H1 (cell line): ENCODE results near the gene TRAF3. TPM values are rescaled to one million over a fixed set of nuclear protein-coding genes. Genes with fewer than 3 reads are reported as not detected.

ENCODE experiments used
- CTCF ChIA-PET: fragments of 300-600 bp; sonication (Branson Sonifier 250); formaldehyde crosslinking; loops from one replicate; lab custom pipeline; 2021; ENCODE audit not compliant: partially characterized antibody; lab: Charles Lee
- POLR2A ChIA-PET: fragments of 300-600 bp; sonication (Branson Sonifier 250); formaldehyde crosslinking; loops from one replicate; lab custom pipeline; 2021; ENCODE audit warnings: inconsistent platforms; ENCODE audit not compliant: partially characterized antibody; lab: Charles Lee
- DNase-seq, 2 experiments: peaks; one replicate each; pipeline versions ENCODE4 v3.0.0 to v3.0.0-alpha.2; 2010 to 2022; ENCODE audit warnings: low spot score in 2 of 2, low read depth in 1 of 2, mixed read lengths in 1 of 2
- FAIRE-seq: peaks from 2 replicates; lab custom pipeline; 2011; peaks lifted over from hg19 to GRCh38; lab: Jason Lieb, UNC
- H2AFZ ChIP-seq: 2 replicates; pipeline ENCODE4 v1.8.1; 2012; ENCODE audit warnings: low read length, inconsistent platforms
- H2AK5ac ChIP-seq: 2 replicates; pipeline ENCODE4 v1.6.1; 2013; ENCODE audit warnings: low read depth, low read length
- H2BK120ac ChIP-seq: replicated peaks from 2 replicates; pipeline ENCODE3; 2013; ENCODE audit warnings: low read depth, low read length, inconsistent platforms
- H2BK12ac ChIP-seq: 2 replicates; pipeline ENCODE4 v1.6.1; 2013; ENCODE audit warnings: low read depth, low read length
- H2BK15ac ChIP-seq: 2 replicates; pipeline ENCODE4 v1.6.1; 2013; ENCODE audit warnings: low read length
- H2BK20ac ChIP-seq: 2 replicates; pipeline ENCODE4 v1.6.1; 2013; ENCODE audit warnings: low read length
- H2BK5ac ChIP-seq: 2 replicates; pipeline ENCODE4 v1.6.1; 2013; ENCODE audit warnings: low read depth, low read length
- H3K14ac ChIP-seq: 2 replicates; pipeline ENCODE4 v1.6.1; 2013; ENCODE audit warnings: inconsistent platforms; ENCODE audit not compliant: insufficient read length
- H3K18ac ChIP-seq: 2 replicates; pipeline ENCODE4 v1.6.1; 2013; ENCODE audit warnings: low read length; ENCODE audit errors: extremely low read depth
- H3K23ac ChIP-seq: 2 replicates; pipeline ENCODE4 v1.6.1; 2013; ENCODE audit warnings: inconsistent platforms; ENCODE audit not compliant: insufficient read length
- H3K23me2 ChIP-seq: 2 replicates; pipeline ENCODE4 v1.6.1; 2013; ENCODE audit warnings: low read depth, low read length
- H3K27ac ChIP-seq: 2 replicates; pipeline ENCODE4 v1.6.1; 2011; ENCODE audit warnings: low read depth, low read length, inconsistent platforms
- H3K27me3 ChIP-seq, 4 experiments: replicated peaks in 1 of 4; 1 replicate in 1 of 4; 2 replicates in 3 of 4; pipeline versions ENCODE4 v1.6.1 to v1.8.1; 2011 to 2013; ENCODE audit warnings: low read length in 3 of 4, mild to moderate bottlenecking in 3 of 4, inconsistent platforms in 2 of 4, mixed read lengths in 2 of 4, moderate library complexity in 1 of 4; ENCODE audit not compliant: control insufficient read depth in 3 of 4, insufficient read depth in 3 of 4; ENCODE audit errors: extremely low read depth in 1 of 4
- H3K36me3 ChIP-seq, 4 experiments: 2 replicates each; pipeline versions ENCODE4 v1.6.1 to v1.8.1; 2011 to 2013; ENCODE audit warnings: mild to moderate bottlenecking in 4 of 4, low read length in 3 of 4, moderate library complexity in 2 of 4, control low read depth in 1 of 4, inconsistent platforms in 1 of 4; ENCODE audit not compliant: insufficient read depth in 4 of 4, control insufficient read depth in 2 of 4
- H3K4ac ChIP-seq: replicated peaks from 2 replicates; pipeline ENCODE3; 2013; ENCODE audit warnings: low read length, low read depth, mixed read lengths, inconsistent platforms; ENCODE audit not compliant: insufficient read length
- H3K4me1 ChIP-seq, 4 experiments: replicated peaks in 1 of 4; 1 replicate in 1 of 4; 2 replicates in 3 of 4; pipeline versions ENCODE4 v1.6.1 to v1.8.1; 2011 to 2013; ENCODE audit warnings: low read length in 3 of 4, inconsistent platforms in 2 of 4, mixed read lengths in 1 of 4; ENCODE audit not compliant: insufficient read depth in 4 of 4, control insufficient read depth in 3 of 4
- H3K4me2 ChIP-seq, 2 experiments: 2 replicates each; pipeline versions ENCODE4 v1.6.1 to v1.8.1; 2011 to 2013; ENCODE audit warnings: low read depth in 2 of 2, low read length in 2 of 2, control low read depth in 1 of 2, inconsistent platforms in 1 of 2, mild to moderate bottlenecking in 1 of 2; ENCODE audit not compliant: insufficient read depth in 1 of 2
- H3K4me3 ChIP-seq, 4 experiments: fragments of 200-600, 300-600 bp in 1 of 4; sonication (generic), shearing (Covaris generic), sonication (Bioruptor Twin) in 1 of 4; 2 replicates each; pipeline versions ENCODE4 v1.5.1 to v1.8.1; 2011 to 2016; ENCODE audit warnings: low read length in 4 of 4, low read depth in 3 of 4, control low read depth in 2 of 4, inconsistent platforms in 2 of 4, mild to moderate bottlenecking in 2 of 4, mixed read lengths in 1 of 4, moderate library complexity in 1 of 4; ENCODE audit not compliant: insufficient read depth in 2 of 4; ENCODE audit errors: extremely low read depth in 1 of 4
- H3K56ac ChIP-seq: replicated peaks from 2 replicates; pipeline ENCODE3; 2013; ENCODE audit warnings: low read depth, mild to moderate bottlenecking, mixed read lengths, low read length, inconsistent platforms; ENCODE audit not compliant: insufficient read length
- H3K79me1 ChIP-seq: 2 replicates; pipeline ENCODE4 v1.6.1; 2013; ENCODE audit warnings: low read depth, low read length, control low read depth
- H3K79me2 ChIP-seq, 2 experiments: 2 replicates each; pipeline versions ENCODE4 v1.6.1 to v1.8.1; 2012 to 2013; ENCODE audit warnings: low read length in 2 of 2, mild to moderate bottlenecking in 2 of 2, inconsistent platforms in 1 of 2; ENCODE audit not compliant: insufficient read depth in 2 of 2, control insufficient read depth in 1 of 2
- H3K9ac ChIP-seq, 4 experiments: replicated peaks in 1 of 4; 1 replicate in 1 of 4; 2 replicates in 3 of 4; pipeline versions ENCODE4 v1.6.1 to v1.8.1; 2011 to 2013; ENCODE audit warnings: low read depth in 3 of 4, low read length in 3 of 4, control low read depth in 2 of 4, mild to moderate bottlenecking in 2 of 4, moderate library complexity in 2 of 4, inconsistent platforms in 1 of 4; ENCODE audit errors: extremely low read depth in 1 of 4
- H3K9me3 ChIP-seq, 2 experiments: 2 replicates each; pipeline versions ENCODE4 v1.6.1 to v1.8.1; 2012 to 2013; ENCODE audit warnings: mild to moderate bottlenecking in 2 of 2, moderate library complexity in 2 of 2, control low read depth in 1 of 2, inconsistent platforms in 1 of 2, low read depth in 1 of 2, low read length in 1 of 2, mixed read lengths in 1 of 2; ENCODE audit not compliant: insufficient read depth in 2 of 2
- H4K20me1 ChIP-seq, 2 experiments: replicated peaks in 1 of 2; 2 replicates each; pipeline versions ENCODE3 to v1.8.1; 2011 to 2013; ENCODE audit warnings: inconsistent platforms in 2 of 2, low read length in 2 of 2, mild to moderate bottlenecking in 1 of 2; ENCODE audit not compliant: insufficient read depth in 2 of 2, control insufficient read depth in 1 of 2
- H4K5ac ChIP-seq: 2 replicates; pipeline ENCODE4 v1.6.1; 2013; ENCODE audit warnings: low read length, low read depth, mixed read lengths, inconsistent platforms; ENCODE audit not compliant: insufficient read length
- H4K8ac ChIP-seq: 2 replicates; pipeline ENCODE4 v1.8.0; 2013; ENCODE audit warnings: mild to moderate bottlenecking, moderate library complexity, low read length, inconsistent platforms; ENCODE audit not compliant: insufficient read depth; ENCODE audit errors: extremely low read depth
- H4K91ac ChIP-seq: replicated peaks from 2 replicates; pipeline ENCODE3; 2013; ENCODE audit warnings: low read length, mixed read lengths, inconsistent platforms; ENCODE audit not compliant: insufficient read length
- ASH2L ChIP-seq: fragments of 200-600, 300-600 bp; sonication (generic); IDR thresholded peaks from one replicate; pipeline ENCODE4 v1.7.1; 2017; ENCODE audit warnings: low read length
- CREB1 ChIP-seq: IDR thresholded peaks from 2 replicates; pipeline ENCODE4 v1.6.1; 2012; ENCODE audit warnings: inconsistent platforms
- FOSL1 ChIP-seq: IDR thresholded peaks from 2 replicates; pipeline ENCODE4 v1.6.1; 2011; ENCODE audit warnings: mild to moderate bottlenecking, low read depth, low read length, moderate library complexity; ENCODE audit not compliant: insufficient read depth
- JUN ChIP-seq: IDR thresholded peaks from 2 replicates; pipeline ENCODE4 v1.6.1; 2011; ENCODE audit warnings: low read depth, mild to moderate bottlenecking, improper control_type of control experiment, low read length
- PHF8 ChIP-seq: fragments of 200-600 bp; sonication (generic); conservative IDR thresholded peaks from 2 replicates; pipeline ENCODE4 v1.7.1; 2012; ENCODE audit warnings: low read depth, mild to moderate bottlenecking, inconsistent platforms, low read length, moderate library complexity
- POU5F1 ChIP-seq: IDR thresholded peaks from 2 replicates; pipeline ENCODE4 v1.6.1; 2011; ENCODE audit warnings: low read depth, mild to moderate bottlenecking, low read length, moderate library complexity
- RAD21 ChIP-seq, 2 experiments: IDR thresholded peaks in 1 of 2; conservative IDR thresholded peaks in 1 of 2; 2 replicates each; pipeline ENCODE4 v1.6.1; 2011; ENCODE audit warnings: low read depth in 2 of 2, low read length in 2 of 2, improper control_type of control experiment in 1 of 2, inconsistent platforms in 1 of 2, mild to moderate bottlenecking in 1 of 2, moderate library complexity in 1 of 2
- RXRA ChIP-seq: IDR thresholded peaks from 2 replicates; pipeline ENCODE4 v1.6.1; 2011; ENCODE audit warnings: low read depth, mild to moderate bottlenecking, low read length, moderate library complexity; ENCODE audit not compliant: insufficient read depth
- SAP30 ChIP-seq: fragments of 300-600 bp; sonication (generic); IDR thresholded peaks from 2 replicates; pipeline ENCODE4 v1.7.1; 2012; ENCODE audit warnings: low read length, moderate library complexity, mild to moderate bottlenecking, inconsistent platforms; ENCODE audit not compliant: insufficient read depth, insufficient replicate concordance
- SIRT6 ChIP-seq: IDR thresholded peaks from one replicate; pipeline ENCODE4 v1.7.1; 2012; ENCODE audit warnings: low read length, inconsistent platforms
- SP2 ChIP-seq: IDR thresholded peaks from 2 replicates; pipeline ENCODE4 v1.6.1; 2012; ENCODE audit warnings: mild to moderate bottlenecking, low read length, inconsistent platforms
- TBP ChIP-seq: IDR thresholded peaks from 2 replicates; pipeline ENCODE4 v1.6.1; 2011; ENCODE audit warnings: low read depth, low read length, improper control_type of control experiment
- ZNF274 ChIP-seq: IDR thresholded peaks from 2 replicates; pipeline ENCODE4 v1.7.0; 2012; ENCODE audit warnings: low read length, borderline replicate concordance; ENCODE audit errors: extremely low read depth
- WGBS, 2 experiments: shearing (Covaris generic) in 1 of 2; methylation state at CpG; one replicate each; pipeline versions ENCODE4 v1.1.6 to v1.1.7; 2013 to 2015; ENCODE audit warnings: low lambda C conversion rate in 2 of 2, mixed read lengths in 2 of 2, inconsistent platforms in 1 of 2, low coverage in 1 of 2, missing lambda C conversion rate in 1 of 2; ENCODE audit not compliant: insufficient replicate concordance in 2 of 2, insufficient coverage in 1 of 2, insufficient read length in 1 of 2; ENCODE audit errors: extremely low coverage in 1 of 2, missing lambda C conversion rate in 1 of 2; 5-methylcytosine and 5-hydroxymethylcytosine counted together
- polyA plus RNA-seq, 7 experiments: library from polyadenylated mRNA; depleted of rRNA in 3 of 7; stranded (reverse) in 5 of 7; unstranded in 2 of 7; fragments of >200 nt in 5 of 7; fragments of 200-250 nt in 2 of 7; gene quantifications; 1 replicate in 5 of 7; 2 replicates in 1 of 7; 4 replicates in 1 of 7; pipeline versions ENCODE4 v1.2.1 to v1.2.3, GENCODE V29; 2011 to 2013; ENCODE audit warnings: missing spikeins in 2 of 7, mixed read lengths in 2 of 7
- total RNA-seq: library from RNA; stranded (reverse); fragmentation: NEBNext Ultra II Directional; extraction: Animal tissue kit (Norgen Biotek cat#: 25700); gene quantifications from 2 replicates; pipeline ENCODE4 v1.2.1, GENCODE V29; 2021

The TRAF3 gene
- total and polyA plus RNA-seq, 2 of the 8 experiments (the other 6 are each of a cell fraction or from before 2014, with no cell fraction given), result 5.8 to 12.1 TPM

GRCh38 chr14:102819176-102819628 is 42.0 kb downstream of the TRAF3 start:
- H3K27me3 ChIP-seq, result no peaks in the 10 kb centered on the region
- H3K4me1 ChIP-seq, result peaks cover 0 to 10% (median 9%) of the 10 kb centered on the region in 4 experiments; a peak in 5 of 7 replicates
- H4K91ac ChIP-seq, result peak overlapping the region; percentile 81
- 0 out of 4 replicates have a peak overlapping the region, but pooled peaks of 1 of the 2 experiments have one; percentile 1 for H3K4me2 ChIP-seq
- DNase-seq (no peak), FAIRE-seq (no peak)
- H3K4ac ChIP-seq, result no peak overlapping the region
- peaks cover 0 to 8% of the 10 kb centered on the region in 2 experiments; a peak in 2 of 4 replicates for H3K79me2 ChIP-seq
- H2BK120ac ChIP-seq, result no peak overlapping the region
- H2AK5ac ChIP-seq, result peak overlapping the region; percentile 43; the same call in 1 of the 2 replicates
- no peaks in the 10 kb centered on the region for H3K9me3 ChIP-seq
- H2BK15ac ChIP-seq, result 0 out of 2 replicates have a peak overlapping the region, but pooled peaks have one; percentile 2
- H3K23me2 ChIP-seq, result no peaks in the 10 kb centered on the region
- WGBS, 2 experiments, result 79% methylated on average over 9 of the region's 9 CpGs; no CpG with 5 or more reads in 1 of the 2 experiments
- peak overlapping the region; percentile 53; the same call in 1 of the 2 replicates for H4K8ac ChIP-seq
- H2BK20ac ChIP-seq, result 0 out of 2 replicates have a peak overlapping the region, but pooled peaks have one; percentile 3
- no peak overlapping the region for H3K9ac ChIP-seq
- peak overlapping the region; percentile 84 for H2BK5ac ChIP-seq
- no peak overlapping the region for H3K56ac ChIP-seq
- CTCF ChIA-PET, result interaction anchor here (0.6 to 1.8 kb wide), 6 partner anchors 8 to 125 kb away, joined by 3 to 6 read pairs (median 3); no protein-coding TSS in a partner anchor
- POLR2A ChIA-PET, result interaction anchor here (0.5 to 1.1 kb wide), 3 partner anchors 11 to 84 kb away, joined by 3 to 4 read pairs (median 4); no protein-coding TSS in a partner anchor
- peaks cover 0 to 2% of the 10 kb centered on the region in 2 experiments for H4K20me1 ChIP-seq
- peak overlapping the region; percentile 7 for H2BK12ac ChIP-seq
- no peak overlapping the region for H4K5ac ChIP-seq
- no peaks in the 10 kb centered on the region; the same call in 1 of the 2 replicates for H3K79me1 ChIP-seq
- H3K27ac ChIP-seq, result 0 out of 2 replicates have a peak overlapping the region, but pooled peaks have one; percentile 4
- no peak overlapping the region for H3K14ac ChIP-seq
- no peak overlapping the region for H3K23ac ChIP-seq
- H3K36me3 ChIP-seq, result no peaks in the 10 kb centered on the region
- no peak overlapping the region for H3K4me3 ChIP-seq
- H2AFZ ChIP-seq, result no peak overlapping the region
- H3K18ac ChIP-seq, result no peak overlapping the region
- TF ChIP-seq ASH2L (no peak), POU5F1 (no peak), SAP30 (no peak), PHF8 (no peak), RXRA (no peak), SP2 (no peak), FOSL1 (no peak), JUN (no peak), CREB1 (no peak), SIRT6 (no peak), ZNF274 (no peak), TBP (no peak), RAD21 (IDR thresholded peaks at IDR 0.05 in 1 of 2, conservative IDR thresholded peaks at IDR 0.05 in 1 of 2; ENCODE audit: low read depth in 2 of 2, low read length in 2 of 2) (no peak)
